HCT116 (cell line): ENCODE results near the gene GRIK4.

Experiments used
- CEBPB ChIP-seq: IDR thresholded peaks from 2 replicates; pipeline ENCODE4 v1.6.1; 2012; ENCODE audit warnings: low read depth
- CTCF ChIP-seq, 3 experiments: fragments of 200-600 bp in 1 of 3; sonication (generic) in 1 of 3; IDR thresholded peaks in 2 of 3; conservative IDR thresholded peaks in 1 of 3; 2 replicates each; pipeline ENCODE4 v1.5.1; 2012 to 2017; ENCODE audit warnings: low read depth in 2 of 3, low read length in 2 of 3, antibody characterized with exemption in 1 of 3, borderline replicate concordance in 1 of 3, control low read depth in 1 of 3, mild to moderate bottlenecking in 1 of 3, mixed read lengths in 1 of 3, mixed run types in 1 of 3, moderate library complexity in 1 of 3; ENCODE audit not compliant: insufficient read depth in 1 of 3
- EZH2 ChIP-seq: fragments of 200-600 bp; sonication (generic); IDR thresholded peaks from 2 replicates; pipeline ENCODE4 v1.6.1; 2017; ENCODE audit warnings: antibody characterized with exemption, mixed run types
- EZH2phosphoT487 ChIP-seq: fragments of 200-600 bp; IDR thresholded peaks from 2 replicates; pipeline ENCODE4 v1.6.1; 2018; ENCODE audit warnings: antibody characterized with exemption, borderline replicate concordance
- POLR2A ChIP-seq: IDR thresholded peaks from 2 replicates; pipeline ENCODE4 v1.7.0; 2011; ENCODE audit warnings: borderline replicate concordance; ENCODE audit not compliant: insufficient read depth, insufficient read length; ENCODE audit errors: extremely low read depth
- SP1 ChIP-seq: IDR thresholded peaks from 2 replicates; pipeline ENCODE4 v1.6.1; 2012; ENCODE audit warnings: low read depth

GRCh38 chr11:120735035-120735434 is 223.5 kb downstream of the GRIK4 start:
- TF ChIP-seq SP1, result no peak
- no peak for TF ChIP-seq CTCF (IDR thresholded peaks at IDR 0.05 in 2 of 3, conservative IDR thresholded peaks at IDR 0.05 in 1 of 3; ENCODE audit: borderline replicate concordance in 1 of 3, insufficient read depth in 1 of 3, low read depth in 2 of 3, low read length in 2 of 3)
- no peak for TF ChIP-seq POLR2A
- TF ChIP-seq EZH2phosphoT487, result no peak
- no peak for TF ChIP-seq EZH2
- no peak for TF ChIP-seq CEBPB
